Measurements from ENCODE around the gene COL18A1.

Gene COL18A1

GRCh38 chr21:45480701-45481500, 75.9 kb downstream of the COL18A1 start:
- no peak for DNase-seq (ENCODE audit: low spot score)

GRCh38 chr21:45481566-45481965, 76.6 kb downstream of the COL18A1 start:
- DNase-seq (ENCODE audit: low spot score): no peak

GRCh38 chr21:45481977-45482898, 77.3 kb downstream of the COL18A1 start:
- DNase-seq (ENCODE audit: low spot score): no peak

GRCh38 chr21:45482899-45483821, 78.2 kb downstream of the COL18A1 start:
- no peak for DNase-seq (ENCODE audit: low spot score)

- no peak for DNase-seq (ENCODE audit: low spot score)
Measured at GRCh38 chr21:45484318-45484717, 79.4 kb downstream of the COL18A1 start.

- DNase-seq (ENCODE audit: low spot score): no peak
Measured at GRCh38 chr21:45485686-45486442, 80.9 kb downstream of the COL18A1 start.

GRCh38 chr21:45486443-45487160, 81.6 kb downstream of the COL18A1 start:
- DNase-seq (ENCODE audit: low spot score): no peak

GRCh38 chr21:45487161-45487806, 82.3 kb downstream of the COL18A1 start:
- DNase-seq (ENCODE audit: low spot score): no peak

- DNase-seq (ENCODE audit: low spot score): no peak
Measured at GRCh38 chr21:45487891-45488600, 83.1 kb downstream of the COL18A1 start.

- no peak for DNase-seq (ENCODE audit: low spot score)
Measured at GRCh38 chr21:45488931-45489721, 84.2 kb downstream of the COL18A1 start.

GRCh38 chr21:45489722-45489982, 84.7 kb downstream of the COL18A1 start:
- DNase-seq (ENCODE audit: low spot score): no peak

GRCh38 chr21:45490049-45490731, 85.2 kb downstream of the COL18A1 start:
- DNase-seq (ENCODE audit: low spot score): no peak

- no peak for DNase-seq (ENCODE audit: low spot score)
Measured at GRCh38 chr21:45491056-45491455, 86.1 kb downstream of the COL18A1 start.

- no peak for DNase-seq (ENCODE audit: low spot score)
Measured at GRCh38 chr21:45491623-45492022, 86.7 kb downstream of the COL18A1 start.

- no peak for DNase-seq (ENCODE audit: low spot score)
Measured at GRCh38 chr21:45492765-45493164, 87.8 kb downstream of the COL18A1 start.

GRCh38 chr21:45493401-45494001, 88.5 kb downstream of the COL18A1 start:
- DNase-seq (ENCODE audit: low spot score): no peak

- no peak for DNase-seq (ENCODE audit: low spot score)
Measured at GRCh38 chr21:45494135-45494850, 89.3 kb downstream of the COL18A1 start.
